ENCODE data around the gene FBRS. TPM values are rescaled to one million over a fixed set of nuclear protein-coding genes. Genes with fewer than 3 reads are reported as not detected.
"Not testable (repeated sequence)": the region's sequence is repeated elsewhere in the genome, so short reads cannot be mapped to it uniquely, and the experiment has no call there.

FBRS gene
- polyA plus RNA-seq: 10 to 100 TPM; 17.0 to 32.2 (median 32.1) TPM

- WGBS, 3 donors: 0 to 1% (median 1%) methylated on average over 80 to 86 of the region's 86 CpGs
Measured at GRCh38 chr16:30657866-30658730, at the start of gene FBRS. FBRS (plus strand) TSS chr16:30658431; CDS start chr16:30659519, 1,088 bp downstream.

GRCh38 chr16:30609002-30609925, 49.0 kb upstream of the FBRS start:
- 12 to 14% (median 13%) methylated on average over 39 to 40 of the region's 40 CpGs for WGBS, 3 donors
- H3K27ac ChIP-seq (ENCODE audit: low read depth, low read length): peak overlapping the region; percentile 46

More at GRCh38 chr16:30657866-30658730, at the start of gene FBRS:
- H3K27ac ChIP-seq (ENCODE audit: low read depth, low read length): peak within 1 kb of the TSS; percentile 22

- H3K27ac ChIP-seq (ENCODE audit: low read depth, low read length): peak within 1 kb of the TSS; percentile 46
- 0 to 1% (median 0%) methylated on average over 63 of the region's 63 CpGs for WGBS, 3 donors
Measured at GRCh38 chr16:30609926-30610839, 48.0 kb upstream of the FBRS start, which contains the start of gene ZNF689. ZNF689 (minus strand) TSS chr16:30610389; CDS start chr16:30610041, 348 bp downstream.

GRCh38 chr16:30615358-30616091, 42.7 kb upstream of the FBRS start:
- WGBS, 3 donors: 44 to 53% (median 47%) methylated on average over 12 of the region's 12 CpGs
- no peak overlapping the region for H3K27ac ChIP-seq (ENCODE audit: low read depth, low read length)

- WGBS, 3 donors: 62 to 88% (median 64%) methylated on average over 4 of the region's 4 CpGs
Measured at GRCh38 chr16:30619202-30619601, 39.0 kb upstream of the FBRS start.

GRCh38 chr16:30619638-30620037, 38.6 kb upstream of the FBRS start:
- H3K27ac ChIP-seq (ENCODE audit: low read depth, low read length): no peak overlapping the region
- WGBS, 3 donors: 85 to 91% (median 90%) methylated on average over 5 of the region's 5 CpGs

More at GRCh38 chr16:30619202-30619601, 39.0 kb upstream of the FBRS start:
- no peak overlapping the region for H3K27ac ChIP-seq (ENCODE audit: low read depth, low read length)

GRCh38 chr16:30620169-30620568, 38.1 kb upstream of the FBRS start:
- 45 to 71% (median 64%) methylated on average over 3 of the region's 3 CpGs for WGBS, 3 donors
- no peak overlapping the region for H3K27ac ChIP-seq (ENCODE audit: low read depth, low read length)

- 82 to 87% (median 84%) methylated on average over 5 of the region's 5 CpGs for WGBS, 3 donors
- no peak overlapping the region for H3K27ac ChIP-seq (ENCODE audit: low read depth, low read length)
Measured at GRCh38 chr16:30621765-30622164, 36.5 kb upstream of the FBRS start.

- WGBS, 3 donors: 48 to 61% (median 50%) methylated on average over 10 of the region's 10 CpGs
- H3K27ac ChIP-seq (ENCODE audit: low read depth, low read length): no peak overlapping the region
Measured at GRCh38 chr16:30622455-30623032, 35.7 kb upstream of the FBRS start.

- WGBS, 3 donors: 77 to 84% (median 82%) methylated on average over 11 of the region's 11 CpGs
- no peak overlapping the region for H3K27ac ChIP-seq (ENCODE audit: low read depth, low read length)
Measured at GRCh38 chr16:30623536-30624283, 34.5 kb upstream of the FBRS start.

- H3K27ac ChIP-seq (ENCODE audit: low read depth, low read length): no peak overlapping the region
- 82 to 91% (median 85%) methylated on average over 9 of the region's 9 CpGs for WGBS, 3 donors
Measured at GRCh38 chr16:30626236-30626635, 32.0 kb upstream of the FBRS start.

GRCh38 chr16:30628628-30629540, 29.3 kb upstream of the FBRS start:
- 28 to 40% (median 33%) methylated on average over 18 of the region's 18 CpGs for WGBS, 3 donors
- no peak overlapping the region for H3K27ac ChIP-seq (ENCODE audit: low read depth, low read length)

- H3K27ac ChIP-seq (ENCODE audit: low read depth, low read length): not testable (repeated sequence)
- 81 to 91% (median 85%) methylated on average over 7 of the region's 7 CpGs for WGBS, 3 donors
Measured at GRCh38 chr16:30632454-30632853, 25.8 kb upstream of the FBRS start.

GRCh38 chr16:30633526-30633925, 24.7 kb upstream of the FBRS start:
- WGBS, 3 donors: 77 to 84% (median 82%) methylated on average over 17 of the region's 17 CpGs
- no peak overlapping the region for H3K27ac ChIP-seq (ENCODE audit: low read depth, low read length)

GRCh38 chr16:30636599-30636998, 21.6 kb upstream of the FBRS start:
- no peak overlapping the region for H3K27ac ChIP-seq (ENCODE audit: low read depth, low read length)

More at GRCh38 chr16:30636599-30636998, 21.6 kb upstream of the FBRS start:
- WGBS, 3 donors: 93 to 94% (median 94%) methylated on average over 7 of the region's 7 CpGs

Measured in adipose tissue (tissue), 3 donors.